GM12878 (cell line): Measurements from ENCODE around the gene AAGAB.

Experiments used
- BACH1 ChIP-seq: fragments of 450-650 bp; IDR thresholded peaks from 2 replicates; pipeline ENCODE4 v1.6.1; 2017; ENCODE audit warnings: mild to moderate bottlenecking, borderline replicate concordance
- NBN ChIP-seq: fragments of 450-650 bp; IDR thresholded peaks from 2 replicates; pipeline ENCODE4 v1.6.1; 2016
- TF ChIP-seq, protein P1 (sequence below): fragments of 450-650 bp; formaldehyde crosslinking; IDR thresholded peaks from 2 replicates; pipeline ENCODE4 v1.4.0; 2020; ENCODE audit warnings: mild to moderate bottlenecking, moderate library complexity
- TF ChIP-seq, protein P2 (sequence below), 3 experiments: IDR thresholded peaks in 2 of 3; conservative IDR thresholded peaks in 1 of 3; 2 replicates each; pipeline ENCODE4 v1.5.1; 2011; ENCODE audit warnings: low read depth in 3 of 3, low read length in 3 of 3, mild to moderate bottlenecking in 3 of 3, control low read depth in 2 of 3, moderate library complexity in 2 of 3, inconsistent platforms in 1 of 3, mixed read lengths in 1 of 3; ENCODE audit not compliant: control insufficient read depth in 2 of 3, insufficient read depth in 1 of 3; ENCODE audit errors: extremely low read depth in 1 of 3

DNA sequence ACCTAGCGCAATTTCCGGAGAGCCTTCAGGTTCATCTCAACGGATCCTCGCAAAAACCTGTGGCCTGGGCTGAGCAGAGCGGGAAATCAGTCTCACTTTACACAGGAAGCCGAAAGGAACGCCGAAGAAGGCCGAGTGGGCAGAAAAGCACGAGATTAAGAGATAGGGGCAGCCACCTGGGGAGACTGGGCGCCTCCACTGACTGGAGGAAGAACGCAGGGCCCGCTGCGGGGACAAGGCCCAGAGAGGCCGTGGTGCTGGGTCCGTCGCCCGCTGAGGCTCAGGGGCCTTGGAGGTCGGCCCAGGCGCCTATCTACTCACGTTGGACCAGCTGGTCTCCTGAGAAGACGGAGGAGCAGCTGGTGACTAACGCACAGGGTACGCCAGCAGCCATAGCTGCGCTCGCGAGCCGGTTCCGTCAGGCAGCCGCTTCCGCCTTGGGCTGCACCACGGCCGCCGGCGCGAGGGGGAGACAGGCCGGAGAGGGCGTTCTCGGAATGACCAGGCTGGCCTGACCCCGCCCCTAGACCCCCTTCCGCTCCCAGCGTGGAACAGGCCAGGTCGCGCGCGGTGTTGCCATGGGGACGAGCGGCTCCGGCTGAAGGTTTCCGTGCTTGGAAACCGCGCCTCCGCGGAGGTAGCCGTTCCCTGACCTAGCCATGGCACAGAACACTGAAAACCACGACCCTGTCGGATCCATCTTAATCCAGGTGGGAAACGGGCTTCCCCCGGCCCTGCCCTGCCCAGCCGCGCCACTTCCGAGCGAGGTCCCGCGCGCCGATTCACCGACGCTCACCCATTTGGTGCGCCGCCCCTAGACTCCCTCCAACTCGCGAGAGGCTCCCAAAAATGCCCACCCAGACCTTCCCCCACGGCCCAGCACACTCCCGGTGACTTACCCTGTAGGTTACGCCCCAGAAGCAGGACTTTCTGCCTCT, at the start of gene AAGAB, which contains the start of gene IQCH:
- TF ChIP-seq, protein P1, sequence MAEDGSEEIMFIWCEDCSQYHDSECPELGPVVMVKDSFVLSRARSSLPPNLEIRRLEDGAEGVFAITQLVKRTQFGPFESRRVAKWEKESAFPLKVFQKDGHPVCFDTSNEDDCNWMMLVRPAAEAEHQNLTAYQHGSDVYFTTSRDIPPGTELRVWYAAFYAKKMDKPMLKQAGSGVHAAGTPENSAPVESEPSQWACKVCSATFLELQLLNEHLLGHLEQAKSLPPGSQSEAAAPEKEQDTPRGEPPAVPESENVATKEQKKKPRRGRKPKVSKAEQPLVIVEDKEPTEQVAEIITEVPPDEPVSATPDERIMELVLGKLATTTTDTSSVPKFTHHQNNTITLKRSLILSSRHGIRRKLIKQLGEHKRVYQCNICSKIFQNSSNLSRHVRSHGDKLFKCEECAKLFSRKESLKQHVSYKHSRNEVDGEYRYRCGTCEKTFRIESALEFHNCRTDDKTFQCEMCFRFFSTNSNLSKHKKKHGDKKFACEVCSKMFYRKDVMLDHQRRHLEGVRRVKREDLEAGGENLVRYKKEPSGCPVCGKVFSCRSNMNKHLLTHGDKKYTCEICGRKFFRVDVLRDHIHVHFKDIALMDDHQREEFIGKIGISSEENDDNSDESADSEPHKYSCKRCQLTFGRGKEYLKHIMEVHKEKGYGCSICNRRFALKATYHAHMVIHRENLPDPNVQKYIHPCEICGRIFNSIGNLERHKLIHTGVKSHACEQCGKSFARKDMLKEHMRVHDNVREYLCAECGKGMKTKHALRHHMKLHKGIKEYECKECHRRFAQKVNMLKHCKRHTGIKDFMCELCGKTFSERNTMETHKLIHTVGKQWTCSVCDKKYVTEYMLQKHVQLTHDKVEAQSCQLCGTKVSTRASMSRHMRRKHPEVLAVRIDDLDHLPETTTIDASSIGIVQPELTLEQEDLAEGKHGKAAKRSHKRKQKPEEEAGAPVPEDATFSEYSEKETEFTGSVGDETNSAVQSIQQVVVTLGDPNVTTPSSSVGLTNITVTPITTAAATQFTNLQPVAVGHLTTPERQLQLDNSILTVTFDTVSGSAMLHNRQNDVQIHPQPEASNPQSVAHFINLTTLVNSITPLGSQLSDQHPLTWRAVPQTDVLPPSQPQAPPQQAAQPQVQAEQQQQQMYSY: no peak
- TF ChIP-seq NBN (peak; percentile 73; the same call in 1 of the 2 replicates), BACH1 (peak; percentile 78)
- TF ChIP-seq, protein P2, sequence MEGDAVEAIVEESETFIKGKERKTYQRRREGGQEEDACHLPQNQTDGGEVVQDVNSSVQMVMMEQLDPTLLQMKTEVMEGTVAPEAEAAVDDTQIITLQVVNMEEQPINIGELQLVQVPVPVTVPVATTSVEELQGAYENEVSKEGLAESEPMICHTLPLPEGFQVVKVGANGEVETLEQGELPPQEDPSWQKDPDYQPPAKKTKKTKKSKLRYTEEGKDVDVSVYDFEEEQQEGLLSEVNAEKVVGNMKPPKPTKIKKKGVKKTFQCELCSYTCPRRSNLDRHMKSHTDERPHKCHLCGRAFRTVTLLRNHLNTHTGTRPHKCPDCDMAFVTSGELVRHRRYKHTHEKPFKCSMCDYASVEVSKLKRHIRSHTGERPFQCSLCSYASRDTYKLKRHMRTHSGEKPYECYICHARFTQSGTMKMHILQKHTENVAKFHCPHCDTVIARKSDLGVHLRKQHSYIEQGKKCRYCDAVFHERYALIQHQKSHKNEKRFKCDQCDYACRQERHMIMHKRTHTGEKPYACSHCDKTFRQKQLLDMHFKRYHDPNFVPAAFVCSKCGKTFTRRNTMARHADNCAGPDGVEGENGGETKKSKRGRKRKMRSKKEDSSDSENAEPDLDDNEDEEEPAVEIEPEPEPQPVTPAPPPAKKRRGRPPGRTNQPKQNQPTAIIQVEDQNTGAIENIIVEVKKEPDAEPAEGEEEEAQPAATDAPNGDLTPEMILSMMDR (IDR thresholded peaks at IDR 0.05 in 2 of 3, conservative IDR thresholded peaks at IDR 0.05 in 1 of 3; ENCODE audit: control insufficient read depth in 2 of 3, extremely low read depth in 1 of 3, insufficient read depth in 1 of 3, low read depth in 3 of 3, low read length in 3 of 3): no peak
